K562 (cell line): ENCODE data around the gene P4HB. TPM values are rescaled to one million over a fixed set of nuclear protein-coding genes. Genes with fewer than 3 reads are reported as not detected.

Experiments used
- BRCA1 ChIP-seq, 2 experiments: fragments of 450-650 bp in 1 of 2; sonication (generic) in 1 of 2; formaldehyde crosslinking in 1 of 2; IDR thresholded peaks; 2 replicates each; pipeline versions ENCODE4 v1.5.0 to v1.6.1; 2017 to 2020; ENCODE audit warnings: mild to moderate bottlenecking in 1 of 2, missing genetic modification reagents in 1 of 2
- CHCHD3 ChIP-seq: fragments of 250-450 bp; sonication (Bioruptor Pico); IDR thresholded peaks from 2 replicates; pipeline ENCODE4 v2.1.2; 2022; ENCODE audit warnings: mild to moderate bottlenecking
- CREB1 ChIP-seq, 2 experiments: sonication (generic) in 1 of 2; formaldehyde crosslinking in 1 of 2; IDR thresholded peaks; 2 replicates each; pipeline versions ENCODE4 v1.6.1 to v1.8.0; 2012 to 2022; ENCODE audit warnings: inconsistent platforms in 1 of 2, mild to moderate bottlenecking in 1 of 2, missing genetic modification reagents in 1 of 2, moderate library complexity in 1 of 2
- DNMT1 ChIP-seq: fragments of 450-650 bp; IDR thresholded peaks from 2 replicates; pipeline ENCODE4 v1.6.1; 2016; ENCODE audit warnings: antibody characterized with exemption, mild to moderate bottlenecking
- EHMT2 ChIP-seq: fragments of 450-650 bp; IDR thresholded peaks from 2 replicates; pipeline ENCODE4 v1.6.1; 2018; ENCODE audit warnings: antibody characterized with exemption
- EP400 ChIP-seq: fragments of 450-650 bp; IDR thresholded peaks from 2 replicates; pipeline ENCODE4 v1.6.1; 2017; ENCODE audit warnings: antibody characterized with exemption, mild to moderate bottlenecking, moderate library complexity
- GABPB1 ChIP-seq: sonication (generic); formaldehyde crosslinking; IDR thresholded peaks from 2 replicates; pipeline ENCODE4 v1.8.0; 2022; ENCODE audit warnings: mild to moderate bottlenecking, missing genetic modification reagents
- GTF2B ChIP-seq: IDR thresholded peaks from 2 replicates; pipeline ENCODE4 v1.6.1; 2011; ENCODE audit not compliant: insufficient read length; ENCODE audit errors: extremely low read depth
- HMGN3 ChIP-seq: IDR thresholded peaks from 2 replicates; pipeline ENCODE4 v1.6.1; 2011; ENCODE audit warnings: borderline replicate concordance, low read depth, mild to moderate bottlenecking, mixed read lengths, low read length; ENCODE audit not compliant: insufficient read length; ENCODE audit errors: extremely low read depth
- NCOA1 ChIP-seq: fragments of 450-650 bp; IDR thresholded peaks from 2 replicates; pipeline ENCODE4 v1.6.1; 2016; ENCODE audit warnings: low read depth
- PML ChIP-seq: IDR thresholded peaks from 2 replicates; pipeline ENCODE4 v1.6.1; 2012; ENCODE audit warnings: low read length, inconsistent platforms
- POLR2A ChIP-seq: fragments of 450-650 bp; conservative IDR thresholded peaks from 2 replicates; pipeline ENCODE4 v1.6.1; 2016
- POLR2B ChIP-seq: fragments of 450-650 bp; IDR thresholded peaks from 2 replicates; pipeline ENCODE4 v1.6.1; 2018; ENCODE audit warnings: low read depth; ENCODE audit not compliant: partially characterized antibody
- SMAD2 ChIP-seq: fragments of 150-350 bp; IDR thresholded peaks from 2 replicates; pipeline ENCODE4 v1.6.1; 2014; ENCODE audit warnings: low read depth, mild to moderate bottlenecking, low read length
- SPI1 ChIP-seq: IDR thresholded peaks from 2 replicates; pipeline ENCODE4 v1.6.1; 2011; ENCODE audit warnings: low read depth, low read length, control low read depth, borderline replicate concordance
- TAF1 ChIP-seq: IDR thresholded peaks from 2 replicates; pipeline ENCODE4 v1.6.1; 2011; ENCODE audit warnings: mild to moderate bottlenecking, low read length, moderate library complexity; ENCODE audit not compliant: insufficient read depth, control insufficient read depth, severe bottlenecking; ENCODE audit errors: extremely low read depth
- TCFL5 ChIP-seq: fragments of 250-450 bp; sonication (Bioruptor Pico); conservative IDR thresholded peaks from 2 replicates; pipeline ENCODE4 v1.6.1; 2021; ENCODE audit warnings: mild to moderate bottlenecking, moderate library complexity, matching md5 sums
- WHSC1 ChIP-seq: IDR thresholded peaks from one replicate; pipeline ENCODE4 v1.6.1; 2012; ENCODE audit warnings: low read length, control low read depth, inconsistent platforms
- ZBTB33 ChIP-seq: sonication (generic); formaldehyde crosslinking; IDR thresholded peaks from 2 replicates; pipeline ENCODE4 v1.8.1; 2023; ENCODE audit warnings: mild to moderate bottlenecking, missing genetic modification reagents
- ZNF24 ChIP-seq: fragments of 450-650 bp; IDR thresholded peaks from 2 replicates; pipeline ENCODE4 v1.6.1; 2016
- ZNF431 ChIP-seq: sonication (generic); formaldehyde crosslinking; IDR thresholded peaks from 2 replicates; pipeline ENCODE4 v1.8.0; 2022; ENCODE audit warnings: mild to moderate bottlenecking, missing genetic modification reagents
- ZNF695 ChIP-seq: fragments of 450-650 bp; formaldehyde crosslinking; IDR thresholded peaks from 2 replicates; pipeline ENCODE4 v1.4.0; 2020; ENCODE audit warnings: mild to moderate bottlenecking, moderate library complexity
- ZNF77 ChIP-seq: fragments of 250-450 bp; sonication (Bioruptor Pico); IDR thresholded peaks from 2 replicates; pipeline ENCODE4 v1.5.0; 2020
- polyA plus RNA-seq, 8 experiments: library from polyadenylated mRNA; depleted of rRNA in 4 of 8; stranded (reverse) in 5 of 8; unstranded in 3 of 8; fragments of >200 nt; fragmentation: Nextera tagmentation in 2 of 8; fragmentation: Illumina TruSeq in 1 of 8; extraction: Ambion mirVana in 2 of 8; extraction: Trizol in 1 of 8; gene quantifications; 2 replicates each; pipeline versions ENCODE4 v1.2.1 to v1.2.3, GENCODE V29; 2011 to 2014; ENCODE audit warnings: inconsistent platforms in 1 of 8, missing spikeins in 1 of 8
- total RNA-seq, 7 experiments: library from RNA; depleted of rRNA in 6 of 7; stranded (reverse); fragments of >200 nt in 6 of 7; fragmentation: Illumina TruSeq in 2 of 7; extraction: Trizol in 2 of 7; gene quantifications; 2 replicates each; pipeline versions ENCODE4 v1.2.1 to v1.2.3, GENCODE V29; 2011 to 2021; ENCODE audit warnings: low replicate concordance in 1 of 7
- TF ChIP-seq, protein P1 (sequence below): fragments of 250-450 bp; sonication (Bioruptor Pico); IDR thresholded peaks from 2 replicates; pipeline ENCODE4 v1.8.0; 2022; ENCODE audit warnings: inconsistent platforms
- TF ChIP-seq, protein P2 (sequence below): sonication (generic); formaldehyde crosslinking; IDR thresholded peaks from 2 replicates; pipeline ENCODE4 v1.8.0; 2023; ENCODE audit warnings: mild to moderate bottlenecking, missing genetic modification reagents

The P4HB gene
- total and polyA plus RNA-seq, 9 of the 15 experiments (the other 6 are each of a cell fraction or from before 2014, with no cell fraction given): 4.4 to 645 (median 325) TPM

- TF ChIP-seq GTF2B: no peak
- TF ChIP-seq, protein P1, sequence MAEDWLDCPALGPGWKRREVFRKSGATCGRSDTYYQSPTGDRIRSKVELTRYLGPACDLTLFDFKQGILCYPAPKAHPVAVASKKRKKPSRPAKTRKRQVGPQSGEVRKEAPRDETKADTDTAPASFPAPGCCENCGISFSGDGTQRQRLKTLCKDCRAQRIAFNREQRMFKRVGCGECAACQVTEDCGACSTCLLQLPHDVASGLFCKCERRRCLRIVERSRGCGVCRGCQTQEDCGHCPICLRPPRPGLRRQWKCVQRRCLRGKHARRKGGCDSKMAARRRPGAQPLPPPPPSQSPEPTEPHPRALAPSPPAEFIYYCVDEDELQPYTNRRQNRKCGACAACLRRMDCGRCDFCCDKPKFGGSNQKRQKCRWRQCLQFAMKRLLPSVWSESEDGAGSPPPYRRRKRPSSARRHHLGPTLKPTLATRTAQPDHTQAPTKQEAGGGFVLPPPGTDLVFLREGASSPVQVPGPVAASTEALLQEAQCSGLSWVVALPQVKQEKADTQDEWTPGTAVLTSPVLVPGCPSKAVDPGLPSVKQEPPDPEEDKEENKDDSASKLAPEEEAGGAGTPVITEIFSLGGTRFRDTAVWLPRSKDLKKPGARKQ (CRISPR knock-in tag): no peak
- TF ChIP-seq EHMT2: no peak
- no peak for TF ChIP-seq ZNF431 (CRISPR knock-in tag)
- TF ChIP-seq PML: peak; percentile 24; the same call in 1 of the 2 replicates
- no peak for TF ChIP-seq CREB1 (IDR thresholded peaks at IDR 0.05)
- TF ChIP-seq CREB1 (CRISPR knock-in tag; IDR thresholded peaks at IDR 0.05): no peak
- peak; percentile 40 for TF ChIP-seq POLR2B
- no peak for TF ChIP-seq CHCHD3 (CRISPR knock-in tag)
- TF ChIP-seq POLR2A: peak; percentile 52
- TF ChIP-seq SMAD2: no peak
- TF ChIP-seq HMGN3: no peak
- no peak for TF ChIP-seq WHSC1
- TF ChIP-seq TCFL5: no peak
- TF ChIP-seq EP400: no peak
- TF ChIP-seq ZNF695 (CRISPR knock-in tag): no peak
- no peak for TF ChIP-seq SPI1
- TF ChIP-seq ZNF24: no peak
- TF ChIP-seq ZBTB33 (CRISPR knock-in tag): peak; percentile 13; the same call in 1 of the 2 replicates
- TF ChIP-seq NCOA1: no peak
- no peak for TF ChIP-seq ZNF77
- no peak for TF ChIP-seq BRCA1 (IDR thresholded peaks at IDR 0.05)
- TF ChIP-seq BRCA1 (CRISPR knock-in tag; IDR thresholded peaks at IDR 0.05): no peak
- TF ChIP-seq, protein P2, sequence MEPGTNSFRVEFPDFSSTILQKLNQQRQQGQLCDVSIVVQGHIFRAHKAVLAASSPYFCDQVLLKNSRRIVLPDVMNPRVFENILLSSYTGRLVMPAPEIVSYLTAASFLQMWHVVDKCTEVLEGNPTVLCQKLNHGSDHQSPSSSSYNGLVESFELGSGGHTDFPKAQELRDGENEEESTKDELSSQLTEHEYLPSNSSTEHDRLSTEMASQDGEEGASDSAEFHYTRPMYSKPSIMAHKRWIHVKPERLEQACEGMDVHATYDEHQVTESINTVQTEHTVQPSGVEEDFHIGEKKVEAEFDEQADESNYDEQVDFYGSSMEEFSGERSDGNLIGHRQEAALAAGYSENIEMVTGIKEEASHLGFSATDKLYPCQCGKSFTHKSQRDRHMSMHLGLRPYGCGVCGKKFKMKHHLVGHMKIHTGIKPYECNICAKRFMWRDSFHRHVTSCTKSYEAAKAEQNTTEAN: no peak
- no peak for TF ChIP-seq DNMT1
- no peak for TF ChIP-seq TAF1
- TF ChIP-seq GABPB1 (CRISPR knock-in tag): peak; percentile 43; the same call in 1 of the 2 replicates
Measured at GRCh38 chr17:81902653-81903414, 42.5 kb upstream of the P4HB start (continued).
